ENCODE data around the gene THAP8. TPM values are rescaled to one million over a fixed set of nuclear protein-coding genes. Genes with fewer than 3 reads are reported as not detected.
A peak's percentile ranks its signal among the peaks of the same experiment; 100 is the strongest.

Gene THAP8
- total and polyA plus RNA-seq, 2 of the 13 experiments (the other 11 are each of a cell fraction or from before 2014, with no cell fraction given) = 1.7 to 3.7 TPM

DNA sequence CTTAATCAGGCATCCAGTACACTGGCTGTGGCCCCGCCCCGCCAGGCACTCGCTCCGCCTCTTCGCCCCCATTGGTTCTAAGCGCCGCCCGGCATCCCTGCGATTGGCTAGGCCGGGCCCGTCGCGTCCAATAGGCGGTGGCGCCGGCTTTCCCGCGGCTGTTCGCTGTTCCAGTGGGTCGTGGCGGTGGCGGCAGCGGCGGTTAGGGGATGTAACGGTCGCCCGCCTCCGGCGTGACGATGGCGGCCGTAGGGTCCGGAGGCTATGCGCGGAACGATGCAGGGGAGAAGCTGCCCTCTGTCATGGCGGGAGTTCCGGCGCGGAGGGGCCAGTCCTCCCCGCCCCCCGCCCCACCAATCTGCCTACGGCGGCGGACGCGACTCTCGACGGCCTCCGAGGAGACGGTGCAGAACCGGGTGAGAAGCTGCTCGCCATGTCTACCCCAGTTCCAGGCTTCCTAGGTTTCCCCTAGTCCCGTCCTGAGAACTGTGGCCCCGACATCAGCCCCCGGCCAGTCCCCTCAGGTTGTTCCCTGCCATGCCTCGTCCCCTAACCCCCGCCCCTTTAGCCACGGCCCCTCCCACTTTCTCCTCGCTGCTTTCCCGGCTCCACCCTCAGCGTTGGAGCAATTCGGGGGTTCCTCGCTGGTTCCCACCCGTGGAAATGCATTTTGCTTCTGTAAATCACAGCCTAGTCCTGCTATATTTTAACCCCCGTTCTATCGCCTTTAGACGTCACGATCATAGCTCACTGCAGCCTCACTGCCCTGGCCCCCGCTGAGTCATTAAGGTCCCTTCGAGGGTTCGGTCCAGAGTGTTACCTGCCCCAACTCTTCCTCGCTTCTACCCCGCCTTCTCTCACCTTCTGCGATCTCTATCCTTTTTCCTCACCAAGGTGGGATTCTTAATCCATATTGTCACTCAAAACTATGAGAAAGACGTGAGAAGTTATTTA lies 925 bp upstream of the THAP8 start, which contains the start of gene WDR62 (continued):
- TF ChIP-seq BORCS8-MEF2B (CRISPR knock-in tag; IDR thresholded peaks at IDR 0.05) (0 out of 2 replicates have a peak, but pooled peaks have one; percentile 6), KLF6 (CRISPR knock-in tag; IDR thresholded peaks at IDR 0.05) (0 out of 2 replicates have a peak, but pooled peaks have one; percentile 13), NFYB (CRISPR knock-in tag; IDR thresholded peaks at IDR 0.05) (peak; percentile 98), NONO (IDR thresholded peaks at IDR 0.05) (no peak), NONO (CRISPR knock-in tag; conservative IDR thresholded peaks at IDR 0.05) (0 out of 2 replicates have a peak, but pooled peaks have one; percentile 46), EP300 (IDR thresholded peaks at IDR 0.05; ENCODE audit: low read depth in 2 of 2, low read length in 2 of 2) (0 out of 4 replicates have a peak, but pooled peaks of 1 of the 2 experiments have one; percentile 23), EP300 (CRISPR knock-in tag; IDR thresholded peaks at IDR 0.05; ENCODE audit: borderline replicate concordance) (no peak)
- TF ChIP-seq, protein P1, sequence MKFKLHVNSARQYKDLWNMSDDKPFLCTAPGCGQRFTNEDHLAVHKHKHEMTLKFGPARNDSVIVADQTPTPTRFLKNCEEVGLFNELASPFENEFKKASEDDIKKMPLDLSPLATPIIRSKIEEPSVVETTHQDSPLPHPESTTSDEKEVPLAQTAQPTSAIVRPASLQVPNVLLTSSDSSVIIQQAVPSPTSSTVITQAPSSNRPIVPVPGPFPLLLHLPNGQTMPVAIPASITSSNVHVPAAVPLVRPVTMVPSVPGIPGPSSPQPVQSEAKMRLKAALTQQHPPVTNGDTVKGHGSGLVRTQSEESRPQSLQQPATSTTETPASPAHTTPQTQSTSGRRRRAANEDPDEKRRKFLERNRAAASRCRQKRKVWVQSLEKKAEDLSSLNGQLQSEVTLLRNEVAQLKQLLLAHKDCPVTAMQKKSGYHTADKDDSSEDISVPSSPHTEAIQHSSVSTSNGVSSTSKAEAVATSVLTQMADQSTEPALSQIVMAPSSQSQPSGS (CRISPR knock-in tag; IDR thresholded peaks at IDR 0.05) = no peak
- TF ChIP-seq, protein P2, sequence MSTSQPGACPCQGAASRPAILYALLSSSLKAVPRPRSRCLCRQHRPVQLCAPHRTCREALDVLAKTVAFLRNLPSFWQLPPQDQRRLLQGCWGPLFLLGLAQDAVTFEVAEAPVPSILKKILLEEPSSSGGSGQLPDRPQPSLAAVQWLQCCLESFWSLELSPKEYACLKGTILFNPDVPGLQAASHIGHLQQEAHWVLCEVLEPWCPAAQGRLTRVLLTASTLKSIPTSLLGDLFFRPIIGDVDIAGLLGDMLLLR (CRISPR knock-in tag; IDR thresholded peaks at IDR 0.05) = peak; percentile 12; the same call in 1 of the 2 replicates
- TF ChIP-seq, protein P3, sequence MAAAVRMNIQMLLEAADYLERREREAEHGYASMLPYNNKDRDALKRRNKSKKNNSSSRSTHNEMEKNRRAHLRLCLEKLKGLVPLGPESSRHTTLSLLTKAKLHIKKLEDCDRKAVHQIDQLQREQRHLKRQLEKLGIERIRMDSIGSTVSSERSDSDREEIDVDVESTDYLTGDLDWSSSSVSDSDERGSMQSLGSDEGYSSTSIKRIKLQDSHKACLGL (CRISPR knock-in tag; IDR thresholded peaks at IDR 0.05) = peak; percentile 56; the same call in 1 of the 2 replicates
- TF ChIP-seq, protein P4, sequence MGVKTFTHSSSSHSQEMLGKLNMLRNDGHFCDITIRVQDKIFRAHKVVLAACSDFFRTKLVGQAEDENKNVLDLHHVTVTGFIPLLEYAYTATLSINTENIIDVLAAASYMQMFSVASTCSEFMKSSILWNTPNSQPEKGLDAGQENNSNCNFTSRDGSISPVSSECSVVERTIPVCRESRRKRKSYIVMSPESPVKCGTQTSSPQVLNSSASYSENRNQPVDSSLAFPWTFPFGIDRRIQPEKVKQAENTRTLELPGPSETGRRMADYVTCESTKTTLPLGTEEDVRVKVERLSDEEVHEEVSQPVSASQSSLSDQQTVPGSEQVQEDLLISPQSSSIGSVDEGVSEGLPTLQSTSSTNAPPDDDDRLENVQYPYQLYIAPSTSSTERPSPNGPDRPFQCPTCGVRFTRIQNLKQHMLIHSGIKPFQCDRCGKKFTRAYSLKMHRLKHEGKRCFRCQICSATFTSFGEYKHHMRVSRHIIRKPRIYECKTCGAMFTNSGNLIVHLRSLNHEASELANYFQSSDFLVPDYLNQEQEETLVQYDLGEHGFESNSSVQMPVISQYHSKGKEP (CRISPR knock-in tag; IDR thresholded peaks at IDR 0.05) = 0 out of 2 replicates have a peak, but pooled peaks have one; percentile 4
- TF ChIP-seq, protein P5, sequence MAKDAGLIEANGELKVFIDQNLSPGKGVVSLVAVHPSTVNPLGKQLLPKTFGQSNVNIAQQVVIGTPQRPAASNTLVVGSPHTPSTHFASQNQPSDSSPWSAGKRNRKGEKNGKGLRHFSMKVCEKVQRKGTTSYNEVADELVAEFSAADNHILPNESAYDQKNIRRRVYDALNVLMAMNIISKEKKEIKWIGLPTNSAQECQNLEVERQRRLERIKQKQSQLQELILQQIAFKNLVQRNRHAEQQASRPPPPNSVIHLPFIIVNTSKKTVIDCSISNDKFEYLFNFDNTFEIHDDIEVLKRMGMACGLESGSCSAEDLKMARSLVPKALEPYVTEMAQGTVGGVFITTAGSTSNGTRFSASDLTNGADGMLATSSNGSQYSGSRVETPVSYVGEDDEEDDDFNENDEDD (CRISPR knock-in tag; IDR thresholded peaks at IDR 0.05; ENCODE audit: borderline replicate concordance) = peak; percentile 96
- TF ChIP-seq, protein P6, sequence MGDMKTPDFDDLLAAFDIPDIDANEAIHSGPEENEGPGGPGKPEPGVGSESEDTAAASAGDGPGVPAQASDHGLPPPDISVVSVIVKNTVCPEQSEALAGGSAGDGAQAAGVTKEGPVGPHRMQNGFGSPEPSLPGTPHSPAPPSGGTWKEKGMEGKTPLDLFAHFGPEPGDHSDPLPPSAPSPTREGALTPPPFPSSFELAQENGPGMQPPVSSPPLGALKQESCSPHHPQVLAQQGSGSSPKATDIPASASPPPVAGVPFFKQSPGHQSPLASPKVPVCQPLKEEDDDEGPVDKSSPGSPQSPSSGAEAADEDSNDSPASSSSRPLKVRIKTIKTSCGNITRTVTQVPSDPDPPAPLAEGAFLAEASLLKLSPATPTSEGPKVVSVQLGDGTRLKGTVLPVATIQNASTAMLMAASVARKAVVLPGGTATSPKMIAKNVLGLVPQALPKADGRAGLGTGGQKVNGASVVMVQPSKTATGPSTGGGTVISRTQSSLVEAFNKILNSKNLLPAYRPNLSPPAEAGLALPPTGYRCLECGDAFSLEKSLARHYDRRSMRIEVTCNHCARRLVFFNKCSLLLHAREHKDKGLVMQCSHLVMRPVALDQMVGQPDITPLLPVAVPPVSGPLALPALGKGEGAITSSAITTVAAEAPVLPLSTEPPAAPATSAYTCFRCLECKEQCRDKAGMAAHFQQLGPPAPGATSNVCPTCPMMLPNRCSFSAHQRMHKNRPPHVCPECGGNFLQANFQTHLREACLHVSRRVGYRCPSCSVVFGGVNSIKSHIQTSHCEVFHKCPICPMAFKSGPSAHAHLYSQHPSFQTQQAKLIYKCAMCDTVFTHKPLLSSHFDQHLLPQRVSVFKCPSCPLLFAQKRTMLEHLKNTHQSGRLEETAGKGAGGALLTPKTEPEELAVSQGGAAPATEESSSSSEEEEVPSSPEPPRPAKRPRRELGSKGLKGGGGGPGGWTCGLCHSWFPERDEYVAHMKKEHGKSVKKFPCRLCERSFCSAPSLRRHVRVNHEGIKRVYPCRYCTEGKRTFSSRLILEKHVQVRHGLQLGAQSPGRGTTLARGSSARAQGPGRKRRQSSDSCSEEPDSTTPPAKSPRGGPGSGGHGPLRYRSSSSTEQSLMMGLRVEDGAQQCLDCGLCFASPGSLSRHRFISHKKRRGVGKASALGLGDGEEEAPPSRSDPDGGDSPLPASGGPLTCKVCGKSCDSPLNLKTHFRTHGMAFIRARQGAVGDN (CRISPR knock-in tag; IDR thresholded peaks at IDR 0.05) = peak; percentile 29; the same call in 1 of the 2 replicates
- TF ChIP-seq, protein P7, sequence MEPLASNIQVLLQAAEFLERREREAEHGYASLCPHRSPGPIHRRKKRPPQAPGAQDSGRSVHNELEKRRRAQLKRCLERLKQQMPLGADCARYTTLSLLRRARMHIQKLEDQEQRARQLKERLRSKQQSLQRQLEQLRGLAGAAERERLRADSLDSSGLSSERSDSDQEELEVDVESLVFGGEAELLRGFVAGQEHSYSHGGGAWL (CRISPR knock-in tag; IDR thresholded peaks at IDR 0.05) = 0 out of 2 replicates have a peak, but pooled peaks have one; percentile 28
- TF ChIP-seq, protein P8, sequence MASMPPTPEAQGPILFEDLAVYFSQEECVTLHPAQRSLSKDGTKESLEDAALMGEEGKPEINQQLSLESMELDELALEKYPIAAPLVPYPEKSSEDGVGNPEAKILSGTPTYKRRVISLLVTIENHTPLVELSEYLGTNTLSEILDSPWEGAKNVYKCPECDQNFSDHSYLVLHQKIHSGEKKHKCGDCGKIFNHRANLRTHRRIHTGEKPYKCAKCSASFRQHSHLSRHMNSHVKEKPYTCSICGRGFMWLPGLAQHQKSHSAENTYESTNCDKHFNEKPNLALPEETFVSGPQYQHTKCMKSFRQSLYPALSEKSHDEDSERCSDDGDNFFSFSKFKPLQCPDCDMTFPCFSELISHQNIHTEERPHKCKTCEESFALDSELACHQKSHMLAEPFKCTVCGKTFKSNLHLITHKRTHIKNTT (CRISPR knock-in tag; IDR thresholded peaks at IDR 0.05) = no peak
